ENCODE measurements around the gene SPTLC3. TPM values are rescaled to one million over a fixed set of nuclear protein-coding genes. Genes with fewer than 3 reads are reported as not detected.

SPTLC3 gene
- total RNA-seq, 1 donor from 2014 or later: 1.2 TPM

- Histone ChIP-seq H3K27me3 (ENCODE audit: control insufficient read depth, insufficient read depth, low read length) (no peaks in the 10 kb centered on the region), H3K36me3 (ENCODE audit: control insufficient read depth, insufficient read depth, low read length) (no peaks in the 10 kb centered on the region), H3K4me3 (ENCODE audit: low read depth, low read length) (no peak overlapping the region)
- DNase-seq (ENCODE audit: low read depth): no peak
- no peak for TF ChIP-seq CTCF (IDR thresholded peaks at IDR 0.05; ENCODE audit: insufficient read depth, low read length, poor library complexity, severe bottlenecking)
These were observed 42.9 kb upstream of the SPTLC3 start for GRCh38 chr20:12965870-12966251.

GRCh38 chr20:12966468-12967085, 42.2 kb upstream of the SPTLC3 start:
- Histone ChIP-seq H3K27me3 (ENCODE audit: control insufficient read depth, insufficient read depth, low read length) (no peaks in the 10 kb centered on the region), H3K36me3 (ENCODE audit: control insufficient read depth, insufficient read depth, low read length) (no peaks in the 10 kb centered on the region), H3K4me3 (ENCODE audit: low read depth, low read length) (no peak overlapping the region)
- TF ChIP-seq CTCF (IDR thresholded peaks at IDR 0.05; ENCODE audit: insufficient read depth, low read length, poor library complexity, severe bottlenecking): peak; percentile 44
- peak; percentile 23 for DNase-seq (ENCODE audit: low read depth)

- TF ChIP-seq CTCF (IDR thresholded peaks at IDR 0.05; ENCODE audit: insufficient read depth, low read length, poor library complexity, severe bottlenecking): no peak
- H3K27me3 ChIP-seq (ENCODE audit: control insufficient read depth, insufficient read depth, low read length): no peaks in the 10 kb centered on the region
- H3K4me3 ChIP-seq (ENCODE audit: low read depth, low read length): no peak overlapping the region
- H3K36me3 ChIP-seq (ENCODE audit: control insufficient read depth, insufficient read depth, low read length): no peaks in the 10 kb centered on the region
- DNase-seq (ENCODE audit: low read depth): no peak
These were observed 40.8 kb upstream of the SPTLC3 start for GRCh38 chr20:12967932-12968331.

- Histone ChIP-seq H3K27me3 (ENCODE audit: control insufficient read depth, insufficient read depth, low read length) (no peaks in the 10 kb centered on the region), H3K36me3 (ENCODE audit: control insufficient read depth, insufficient read depth, low read length) (no peaks in the 10 kb centered on the region), H3K4me3 (ENCODE audit: low read depth, low read length) (no peak overlapping the region)
- no peak for DNase-seq (ENCODE audit: low read depth)
- TF ChIP-seq CTCF (IDR thresholded peaks at IDR 0.05; ENCODE audit: insufficient read depth, low read length, poor library complexity, severe bottlenecking): no peak
These were observed 40.3 kb upstream of the SPTLC3 start for GRCh38 chr20:12968472-12968871.

GRCh38 chr20:12969071-12969669, 39.6 kb upstream of the SPTLC3 start:
- Histone ChIP-seq H3K27me3 (ENCODE audit: control insufficient read depth, insufficient read depth, low read length) (no peaks in the 10 kb centered on the region), H3K36me3 (ENCODE audit: control insufficient read depth, insufficient read depth, low read length) (no peaks in the 10 kb centered on the region), H3K4me3 (ENCODE audit: low read depth, low read length) (no peak overlapping the region)
- TF ChIP-seq CTCF (IDR thresholded peaks at IDR 0.05; ENCODE audit: insufficient read depth, low read length, poor library complexity, severe bottlenecking): no peak
- DNase-seq (ENCODE audit: low read depth): no peak

- H3K4me3 ChIP-seq (ENCODE audit: low read depth, low read length): no peak overlapping the region
- no peak for DNase-seq (ENCODE audit: low read depth)
- peak; percentile 57 for TF ChIP-seq CTCF (IDR thresholded peaks at IDR 0.05; ENCODE audit: insufficient read depth, low read length, poor library complexity, severe bottlenecking)
- H3K36me3 ChIP-seq (ENCODE audit: control insufficient read depth, insufficient read depth, low read length): no peaks in the 10 kb centered on the region
- H3K27me3 ChIP-seq (ENCODE audit: control insufficient read depth, insufficient read depth, low read length): no peaks in the 10 kb centered on the region
These were observed 38.4 kb upstream of the SPTLC3 start for GRCh38 chr20:12970372-12970821.

All from kidney epithelial cell (primary cell).